Stomach (tissue), 9 donors: ENCODE measurements around the gene CST1. TPM values are rescaled to one million over a fixed set of nuclear protein-coding genes. Genes with fewer than 3 reads are reported as not detected.
"Not testable (repeated sequence)": the region's sequence is repeated elsewhere in the genome, so short reads cannot be mapped to it uniquely, and the experiment has no call there.

Experiments
- DNase-seq, 2 donors: peaks; one replicate each; pipeline versions ENCODE4 v3.0.0 to v3.0.0-alpha.2; 2013 to 2019
- H3K27ac ChIP-seq, 5 donors: fragments of 200-600 bp in 4 of 5; sonication (generic) in 4 of 5; one replicate each; pipeline ENCODE4 v1.5.1; 2013 to 2019; ENCODE audit warnings: mild to moderate bottlenecking in 1 of 5, moderate library complexity in 1 of 5
- H3K27me3 ChIP-seq, 3 donors: fragments of 200-600 bp; sonication (generic); one replicate each; pipeline ENCODE4 v1.5.1; 2017 to 2019; ENCODE audit warnings: mixed run types in 1 of 3
- H3K36me3 ChIP-seq, 4 donors: fragments of 200-600 bp; sonication (generic); 1 replicate in 3 of 4; 2 replicates in 1 of 4; pipeline ENCODE4 v1.5.1; 2016 to 2019
- H3K4me1 ChIP-seq, 4 donors: fragments of 200-600 bp; sonication (generic); one replicate each; pipeline ENCODE4 v1.5.1; 2016 to 2019
- H3K4me3 ChIP-seq, 4 donors: fragments of 200-600 bp; sonication (generic) in 3 of 4; one replicate each; pipeline ENCODE4 v1.5.1; 2016 to 2019; ENCODE audit warnings: mild to moderate bottlenecking in 1 of 4
- H3K9me3 ChIP-seq, 4 donors: fragments of 200-600 bp; sonication (generic); one replicate each; pipeline ENCODE4 v1.5.1; 2016 to 2019
- CTCF ChIP-seq, 7 experiments: fragments of 450-650 bp in 4 of 7; fragments of 200-600 bp in 3 of 7; sonication (generic) in 3 of 7; IDR thresholded peaks; one replicate each; pipeline ENCODE4 v1.5.1; 2016 to 2019; ENCODE audit warnings: antibody characterized with exemption in 7 of 7, control low read depth in 2 of 7, mild to moderate bottlenecking in 1 of 7
- EP300 ChIP-seq: sonication (generic); formaldehyde crosslinking; IDR thresholded peaks from one replicate; pipeline ENCODE4 v1.6.1; 2017; ENCODE audit warnings: antibody characterized with exemption
- POLR2A ChIP-seq, 4 donors: fragments of 450-650 bp; IDR thresholded peaks; one replicate each; pipeline ENCODE4 v1.6.1; 2016; ENCODE audit warnings: antibody characterized with exemption in 4 of 4, control low read depth in 2 of 4, mild to moderate bottlenecking in 1 of 4, moderate library complexity in 1 of 4
- POLR2AphosphoS5 ChIP-seq, 3 donors: sonication (generic); formaldehyde crosslinking; IDR thresholded peaks; one replicate each; pipeline ENCODE4 v1.6.1; 2016; ENCODE audit warnings: antibody characterized with exemption in 3 of 3
- WGBS, 5 donors: extraction: QIAGEN DNeasy Blood & Tissue Kit in 3 of 5; methylation state at CpG; one replicate each; pipeline versions ENCODE4 v1.1.5 to v1.1.7; 2013 to 2018; 5-methylcytosine and 5-hydroxymethylcytosine counted together
- intact Hi-C: fragments of 100-400 bp; cut with DNase I; formaldehyde crosslinking; loops from one replicate; pipeline ENCODE4 v1.15.1; 2023; ENCODE audit warnings: low total_unique reads
- polyA plus RNA-seq, 3 donors: library from polyadenylated mRNA; stranded (reverse); fragments of 200-250 nt; gene quantifications; one replicate each; pipeline ENCODE4 v1.2.3, GENCODE V29; 2013
- total RNA-seq, 5 donors: library from RNA; depleted of rRNA; stranded (reverse); fragments of >200 nt; gene quantifications; one replicate each; pipeline versions ENCODE4 v1.1.0 to v1.2.3, GENCODE V29; 2014 to 2016
- donor health status: healthy with polysubstance abuse.
- donor health status: Bipolar disorder and iron deficiency.
- donor health status: healthy.

Gene CST1
- total and polyA plus RNA-seq, 8 donors, result 0.23 TPM; not detected in 7

DNA sequence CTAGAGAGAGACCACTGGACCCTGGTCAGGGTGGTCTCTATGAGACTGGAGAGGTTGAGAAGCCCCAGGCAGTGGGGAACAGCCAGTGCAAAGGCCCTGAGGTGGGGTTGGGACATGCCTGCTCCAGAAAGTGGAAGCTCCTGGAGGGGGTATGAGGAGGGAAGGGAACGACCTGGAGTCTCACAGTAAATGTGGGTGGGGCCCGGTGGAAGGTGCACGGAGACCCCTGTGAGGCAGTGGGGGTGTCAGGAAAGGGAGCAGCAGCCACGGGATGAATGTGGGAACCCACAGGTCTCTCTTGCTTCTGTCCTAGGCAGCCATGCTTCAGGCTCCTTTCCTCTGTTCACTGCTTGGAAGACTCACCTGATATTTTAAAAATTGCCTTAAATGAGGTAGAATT, 1.3 kb upstream of the CST1 start:
- no peak overlapping the region for H3K4me3 ChIP-seq
- no peaks in the 10 kb centered on the region for H3K27me3 ChIP-seq
- no peak for DNase-seq
- TF ChIP-seq CTCF (IDR thresholded peaks at IDR 0.05) (no peak), POLR2AphosphoS5 (IDR thresholded peaks at IDR 0.05) (no peak), EP300 (no peak), POLR2A (IDR thresholded peaks at IDR 0.05) (no peak)
- no peaks in the 10 kb centered on the region for H3K36me3 ChIP-seq
- 71 to 87% (median 74%) methylated on average over 4 of the region's 4 CpGs for WGBS, 5 donors
- H3K27ac ChIP-seq, result no peak overlapping the region
- no peaks in the 10 kb centered on the region for H3K4me1 ChIP-seq
- intact Hi-C loops, result no loop called here
- no peaks in the 10 kb centered on the region for H3K9me3 ChIP-seq

DNA sequence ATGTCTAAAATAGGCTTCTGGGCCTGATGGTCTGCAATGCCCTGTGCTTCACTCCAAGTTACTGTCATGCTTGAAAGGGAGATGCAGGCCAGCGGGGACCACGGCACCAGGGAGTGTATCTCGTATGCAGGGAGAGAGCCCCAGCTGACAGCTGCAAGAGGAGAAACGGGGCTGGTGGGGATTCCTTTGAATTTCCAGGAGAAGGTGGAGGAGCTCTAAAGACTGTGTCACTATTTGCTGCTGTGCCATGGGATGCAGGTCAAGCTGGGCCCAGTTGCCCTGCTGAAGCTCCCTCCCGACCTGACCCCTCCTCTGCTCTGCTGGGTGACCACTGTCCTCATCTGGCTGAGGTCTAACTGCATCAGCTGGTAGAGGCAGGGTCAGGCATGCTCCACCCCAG, 989 bp downstream of the CST1 start:
- WGBS, 5 donors, result 69 to 89% (median 73%) methylated on average over 4 to 5 of the region's 5 CpGs
- intact Hi-C loops, result no loop called here
- DNase-seq, result no peak
- H3K4me3 ChIP-seq, result no peak overlapping the region
- TF ChIP-seq CTCF (IDR thresholded peaks at IDR 0.05) (no peak), EP300 (no peak), POLR2A (IDR thresholded peaks at IDR 0.05) (no peak), POLR2AphosphoS5 (IDR thresholded peaks at IDR 0.05) (no peak)
- no peaks in the 10 kb centered on the region for H3K4me1 ChIP-seq
- no peaks in the 10 kb centered on the region for H3K9me3 ChIP-seq
- H3K27ac ChIP-seq, result no peak overlapping the region
- H3K27me3 ChIP-seq, result no peaks in the 10 kb centered on the region
- H3K36me3 ChIP-seq, result no peaks in the 10 kb centered on the region

GRCh38 chr20:23748975-23749374, 1.8 kb downstream of the CST1 start:
- H3K4me3 ChIP-seq, H3K9me3 ChIP-seq, H3K36me3 ChIP-seq, H3K27me3 ChIP-seq, H3K4me1 ChIP-seq, intact Hi-C loops, DNase-seq, H3K27ac ChIP-seq: not testable (repeated sequence)
- 77 to 86% (median 82%) methylated on average over 10 of the region's 10 CpGs for WGBS, 5 donors

GRCh38 chr20:23747551-23747950, 3.2 kb downstream of the CST1 start:
- H3K9me3 ChIP-seq, intact Hi-C loops, H3K4me1 ChIP-seq, H3K27ac ChIP-seq, H3K4me3 ChIP-seq, H3K36me3 ChIP-seq, H3K27me3 ChIP-seq, DNase-seq: not testable (repeated sequence)
- WGBS, 5 donors, result 58 to 89% (median 69%) methylated on average over 4 to 7 of the region's 7 CpGs

GRCh38 chr20:23747092-23747491, 3.6 kb downstream of the CST1 start:
- H3K4me3 ChIP-seq, H3K9me3 ChIP-seq, H3K27me3 ChIP-seq, intact Hi-C loops, DNase-seq, H3K27ac ChIP-seq, H3K36me3 ChIP-seq, H3K4me1 ChIP-seq: not testable (repeated sequence)
- WGBS, 5 donors, result 58 to 75% (median 67%) methylated on average over 4 of the region's 4 CpGs

- intact Hi-C loops, result no loop called here
- H3K4me3 ChIP-seq, result no peak overlapping the region
- DNase-seq, result no peak
- no peak for TF ChIP-seq CTCF (IDR thresholded peaks at IDR 0.05)
- H3K4me1 ChIP-seq, result no peaks in the 10 kb centered on the region
- 43 to 88% (median 59%) methylated on average over 6 of the region's 6 CpGs for WGBS, 5 donors
- no peaks in the 10 kb centered on the region for H3K9me3 ChIP-seq
- no peak overlapping the region for H3K27ac ChIP-seq
- H3K27me3 ChIP-seq, result no peaks in the 10 kb centered on the region
- no peaks in the 10 kb centered on the region for H3K36me3 ChIP-seq
Measured at GRCh38 chr20:23746321-23746720, 4.4 kb downstream of the CST1 start.
